Esophagus squamous epithelium (tissue), 5 donors: ENCODE measurements around the gene ARHGAP32. TPM values are rescaled to one million over a fixed set of nuclear protein-coding genes. Genes with fewer than 3 reads are reported as not detected.

Experiments used
- DNase-seq: peaks from one replicate; lab custom pipeline; 2025; lab: John Stamatoyannopoulos, UW
- H3K27ac ChIP-seq, 4 donors: fragments of 200-600 bp; sonication (generic); one replicate each; pipeline ENCODE4 v1.5.1; 2016 to 2019; ENCODE audit warnings: mild to moderate bottlenecking in 1 of 4
- H3K27me3 ChIP-seq, 4 donors: fragments of 200-600 bp; sonication (generic); 1 replicate in 3 of 4; 2 replicates in 1 of 4; pipeline versions ENCODE4 v1.5.1 to v1.6.0; 2017 to 2021; ENCODE audit warnings: antibody characterized with exemption in 1 of 4
- H3K36me3 ChIP-seq, 3 donors: fragments of 200-600 bp; sonication (generic); one replicate each; pipeline ENCODE4 v1.5.1; 2016 to 2019
- H3K4me1 ChIP-seq, 3 donors: fragments of 200-600 bp; sonication (generic); one replicate each; pipeline ENCODE4 v1.5.1; 2017 to 2019
- H3K4me3 ChIP-seq, 4 donors: fragments of 200-600 bp; sonication (generic); 1 replicate in 3 of 4; 2 replicates in 1 of 4; pipeline ENCODE4 v1.5.1; 2016 to 2019; ENCODE audit warnings: mild to moderate bottlenecking in 2 of 4, moderate library complexity in 1 of 4
- H3K9me3 ChIP-seq, 3 donors: fragments of 200-600 bp; sonication (generic); one replicate each; pipeline ENCODE4 v1.5.1; 2016 to 2019
- POLR2A ChIP-seq, 4 donors: fragments of 450-650 bp; IDR thresholded peaks; one replicate each; pipeline ENCODE4 v1.6.1; 2017; ENCODE audit warnings: antibody characterized with exemption in 4 of 4, mild to moderate bottlenecking in 4 of 4, moderate library complexity in 3 of 4
- WGBS, 2 donors: methylation state at CpG; one replicate each; pipeline ENCODE4 v1.1.5; 2018; 5-methylcytosine and 5-hydroxymethylcytosine counted together
- intact Hi-C: fragments of 100-400 bp; cut with DNase I; formaldehyde crosslinking; loops from one replicate; pipeline ENCODE4 v1.15.0; 2022
- total RNA-seq, 4 donors: library from RNA; depleted of rRNA; stranded (reverse); fragments of >200 nt; gene quantifications; one replicate each; pipeline ENCODE4 v1.1.0, GENCODE V29; 2016
- TF ChIP-seq, protein P1 (sequence below), 6 experiments: fragments of 450-650 bp in 4 of 6; fragments of 200-600 bp in 2 of 6; sonication (generic) in 2 of 6; IDR thresholded peaks; one replicate each; pipeline ENCODE4 v1.5.1; 2016 to 2019; ENCODE audit warnings: antibody characterized with exemption in 6 of 6, mild to moderate bottlenecking in 4 of 6, moderate library complexity in 4 of 6
- donor health status: DM: yes; HTN: yes; CAD: no.

ARHGAP32 gene
- total RNA-seq, 4 donors from 2014 or later = 33.5 to 73.6 (median 61.0) TPM

- Histone ChIP-seq H3K36me3 (peaks cover 0 to 9% (median 0%) of the 10 kb centered on the region in 3 donors), H3K9me3 (no peaks in the 10 kb centered on the region), H3K27ac (no peak overlapping the region), H3K4me3 (no peak overlapping the region), H3K4me1 (peaks cover 0 to 12% (median 0%) of the 10 kb centered on the region in 3 donors), H3K27me3 (no peaks in the 10 kb centered on the region)
- WGBS, 2 donors = 85 to 91% methylated on average over 5 of the region's 5 CpGs
- no peak for TF ChIP-seq POLR2A (IDR thresholded peaks at IDR 0.05)
- TF ChIP-seq, protein P1, sequence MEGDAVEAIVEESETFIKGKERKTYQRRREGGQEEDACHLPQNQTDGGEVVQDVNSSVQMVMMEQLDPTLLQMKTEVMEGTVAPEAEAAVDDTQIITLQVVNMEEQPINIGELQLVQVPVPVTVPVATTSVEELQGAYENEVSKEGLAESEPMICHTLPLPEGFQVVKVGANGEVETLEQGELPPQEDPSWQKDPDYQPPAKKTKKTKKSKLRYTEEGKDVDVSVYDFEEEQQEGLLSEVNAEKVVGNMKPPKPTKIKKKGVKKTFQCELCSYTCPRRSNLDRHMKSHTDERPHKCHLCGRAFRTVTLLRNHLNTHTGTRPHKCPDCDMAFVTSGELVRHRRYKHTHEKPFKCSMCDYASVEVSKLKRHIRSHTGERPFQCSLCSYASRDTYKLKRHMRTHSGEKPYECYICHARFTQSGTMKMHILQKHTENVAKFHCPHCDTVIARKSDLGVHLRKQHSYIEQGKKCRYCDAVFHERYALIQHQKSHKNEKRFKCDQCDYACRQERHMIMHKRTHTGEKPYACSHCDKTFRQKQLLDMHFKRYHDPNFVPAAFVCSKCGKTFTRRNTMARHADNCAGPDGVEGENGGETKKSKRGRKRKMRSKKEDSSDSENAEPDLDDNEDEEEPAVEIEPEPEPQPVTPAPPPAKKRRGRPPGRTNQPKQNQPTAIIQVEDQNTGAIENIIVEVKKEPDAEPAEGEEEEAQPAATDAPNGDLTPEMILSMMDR (IDR thresholded peaks at IDR 0.05) = no peak
- intact Hi-C loops = no loop called here
- no peak for DNase-seq
Observed at GRCh38 chr11:129234978-129235377, 42.9 kb upstream of the ARHGAP32 start.

GRCh38 chr11:129230006-129230405 lies 37.9 kb upstream of the ARHGAP32 start:
- H3K9me3 ChIP-seq = peaks cover 0 to 12% (median 4%) of the 10 kb centered on the region in 3 donors
- 51 to 68% methylated on average over 4 to 6 of the region's 6 CpGs for WGBS, 2 donors
- H3K4me1 ChIP-seq = no peaks in the 10 kb centered on the region
- no peaks in the 10 kb centered on the region for H3K27me3 ChIP-seq
- H3K4me3 ChIP-seq = no peak overlapping the region
- intact Hi-C loops = no loop called here
- no peak for DNase-seq
- no peak for TF ChIP-seq POLR2A (IDR thresholded peaks at IDR 0.05)
- TF ChIP-seq, protein P1 (IDR thresholded peaks at IDR 0.05) = peak in 1 of 6 experiments; percentile 13
- no peaks in the 10 kb centered on the region for H3K36me3 ChIP-seq
- H3K27ac ChIP-seq = no peak overlapping the region

DNA sequence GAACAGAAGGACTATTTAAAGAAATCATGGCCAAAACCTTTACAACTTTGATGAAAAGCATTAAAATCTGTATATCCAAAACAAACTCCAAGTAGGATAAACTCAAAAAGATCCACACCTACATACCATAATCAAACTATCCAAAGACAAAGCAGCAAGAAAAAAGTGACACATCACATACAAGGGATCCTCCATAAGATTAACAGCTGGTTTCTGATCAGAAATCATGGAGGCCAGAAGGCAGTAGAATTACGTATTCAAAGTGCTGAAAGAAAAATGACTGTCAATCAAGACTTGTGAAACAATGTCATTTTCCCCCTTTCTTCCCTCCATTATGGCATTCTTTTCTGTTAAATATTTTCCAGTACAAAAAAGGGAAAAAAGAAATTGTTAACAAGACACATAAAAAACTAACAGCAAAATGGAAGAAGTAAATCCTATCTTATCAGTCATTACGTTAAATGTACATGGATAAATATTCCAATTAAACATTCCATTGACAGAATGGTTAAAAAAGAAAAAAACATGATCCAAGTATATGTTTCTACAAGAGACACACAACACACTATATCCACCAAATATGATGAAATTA lies 34.2 kb upstream of the ARHGAP32 start:
- DNase-seq = no peak
- Histone ChIP-seq H3K4me3 (no peak overlapping the region), H3K9me3 (peaks cover 0 to 12% (median 4%) of the 10 kb centered on the region in 3 donors), H3K4me1 (peaks cover 0 to 22% (median 3%) of the 10 kb centered on the region in 3 donors), H3K27me3 (no peaks in the 10 kb centered on the region), H3K36me3 (no peaks in the 10 kb centered on the region), H3K27ac (no peak overlapping the region)
- WGBS, 2 donors = 97 to 99% methylated on average over 2 of the region's 2 CpGs
- intact Hi-C loops = no loop called here
- TF ChIP-seq POLR2A (IDR thresholded peaks at IDR 0.05) = no peak

GRCh38 chr11:129225190-129225589 lies 33.1 kb upstream of the ARHGAP32 start:
- H3K4me1 ChIP-seq = peaks cover 0 to 22% (median 3%) of the 10 kb centered on the region in 3 donors
- intact Hi-C loops = no loop called here
- no peak for TF ChIP-seq POLR2A (IDR thresholded peaks at IDR 0.05)
- TF ChIP-seq, protein P1 (IDR thresholded peaks at IDR 0.05) = no peak
- DNase-seq = no peak
- H3K36me3 ChIP-seq = no peaks in the 10 kb centered on the region
- no peaks in the 10 kb centered on the region for H3K27me3 ChIP-seq
- no peak overlapping the region for H3K4me3 ChIP-seq
- H3K27ac ChIP-seq = no peak overlapping the region
- 42 to 60% methylated on average over 1 of the region's 1 CpG for WGBS, 2 donors
- peaks cover 0 to 12% (median 4%) of the 10 kb centered on the region in 3 donors for H3K9me3 ChIP-seq

DNA sequence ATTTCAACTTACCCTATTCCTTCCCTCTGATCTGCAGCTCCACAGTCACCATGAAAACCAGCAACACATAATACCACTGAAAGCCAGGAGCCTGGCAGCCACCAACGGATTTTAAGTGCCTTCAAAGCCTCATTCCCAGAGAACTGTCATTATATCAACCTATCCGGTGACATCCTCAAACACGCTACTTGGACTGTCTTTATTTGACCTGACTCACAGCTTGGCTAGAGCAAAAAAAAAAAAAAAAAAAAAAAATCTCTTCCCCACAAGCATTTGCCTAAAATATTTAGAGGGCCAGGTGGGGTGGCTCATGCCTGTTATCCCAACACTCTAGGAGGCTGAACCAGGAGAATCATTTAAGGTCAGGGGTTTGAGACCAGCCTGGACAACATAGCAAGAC lies 32.4 kb upstream of the ARHGAP32 start:
- intact Hi-C loops = no loop called here
- TF ChIP-seq, protein P1 (IDR thresholded peaks at IDR 0.05) = no peak
- no peak for TF ChIP-seq POLR2A (IDR thresholded peaks at IDR 0.05)
- Histone ChIP-seq H3K27ac (no peak overlapping the region), H3K4me3 (no peak overlapping the region), H3K4me1 (peaks cover 0 to 22% (median 3%) of the 10 kb centered on the region in 3 donors), H3K27me3 (no peaks in the 10 kb centered on the region), H3K36me3 (no peaks in the 10 kb centered on the region), H3K9me3 (peaks cover 0 to 12% (median 4%) of the 10 kb centered on the region in 3 donors)
- 50 to 70% methylated on average over 3 of the region's 3 CpGs for WGBS, 2 donors
- DNase-seq = no peak
